ENCODE measurements around the gene TARS1.

TARS1 gene

GRCh38 chr5:33440482-33441240 is at the start of gene TARS1:
TARS1 (plus strand) TSS chr5:33440965; CDS start chr5:33441087, 122 bp downstream.
- Histone ChIP-seq H3K9ac (ENCODE audit: low read length) (peak within 1 kb of the TSS; percentile 99), H3K9me3 (ENCODE audit: control insufficient read depth, insufficient read depth, low read depth, low read length) (no peaks in the 10 kb centered on the region), H3K36me3 (ENCODE audit: control insufficient read depth, insufficient read depth, low read length) (peaks cover 33% of the 10 kb centered on the region), H3K4me3 (ENCODE audit: low read depth, low read length) (peak within 1 kb of the TSS; percentile 94), H3K27ac (ENCODE audit: low read depth, low read length) (peak within 1 kb of the TSS; percentile 98), H3K27me3 (ENCODE audit: control insufficient read depth, insufficient read depth, low read length) (no peaks in the 10 kb centered on the region), H3K4me1 (ENCODE audit: control insufficient read depth, insufficient read depth, low read length) (peaks cover 18% of the 10 kb centered on the region)

- Histone ChIP-seq H3K9me3 (ENCODE audit: control insufficient read depth, insufficient read depth, low read depth, low read length) (no peaks in the 10 kb centered on the region), H3K9ac (ENCODE audit: low read length) (no peak overlapping the region), H3K27me3 (ENCODE audit: control insufficient read depth, insufficient read depth, low read length) (no peaks in the 10 kb centered on the region), H3K4me1 (ENCODE audit: control insufficient read depth, insufficient read depth, low read length) (peaks cover 5% of the 10 kb centered on the region; the same call in 1 of the 2 replicates), H3K27ac (ENCODE audit: low read depth, low read length) (no peak overlapping the region), H3K4me3 (ENCODE audit: low read depth, low read length) (no peak overlapping the region), H3K36me3 (ENCODE audit: control insufficient read depth, insufficient read depth, low read length) (no peaks in the 10 kb centered on the region)
These were observed 42.3 kb upstream of the TARS1 start for GRCh38 chr5:33398501-33398900.

GRCh38 chr5:33400675-33401074 is 40.1 kb upstream of the TARS1 start:
- Histone ChIP-seq H3K4me1 (ENCODE audit: control insufficient read depth, insufficient read depth, low read length) (peaks cover 5% of the 10 kb centered on the region; the same call in 1 of the 2 replicates), H3K36me3 (ENCODE audit: control insufficient read depth, insufficient read depth, low read length) (no peaks in the 10 kb centered on the region), H3K9me3 (ENCODE audit: control insufficient read depth, insufficient read depth, low read depth, low read length) (no peaks in the 10 kb centered on the region), H3K9ac (ENCODE audit: low read length) (no peak overlapping the region), H3K27ac (ENCODE audit: low read depth, low read length) (no peak overlapping the region), H3K4me3 (ENCODE audit: low read depth, low read length) (no peak overlapping the region), H3K27me3 (ENCODE audit: control insufficient read depth, insufficient read depth, low read length) (no peaks in the 10 kb centered on the region)

- no peak overlapping the region for H3K9ac ChIP-seq (ENCODE audit: low read length)
- peaks cover 5% of the 10 kb centered on the region; the same call in 1 of the 2 replicates for H3K4me1 ChIP-seq (ENCODE audit: control insufficient read depth, insufficient read depth, low read length)
- H3K27me3 ChIP-seq (ENCODE audit: control insufficient read depth, insufficient read depth, low read length) = no peaks in the 10 kb centered on the region
- H3K27ac ChIP-seq (ENCODE audit: low read depth, low read length) = no peak overlapping the region
- H3K36me3 ChIP-seq (ENCODE audit: control insufficient read depth, insufficient read depth, low read length) = no peaks in the 10 kb centered on the region
- no peaks in the 10 kb centered on the region for H3K9me3 ChIP-seq (ENCODE audit: control insufficient read depth, insufficient read depth, low read depth, low read length)
- no peak overlapping the region for H3K4me3 ChIP-seq (ENCODE audit: low read depth, low read length)
These were observed 39.0 kb upstream of the TARS1 start for GRCh38 chr5:33401482-33402390.

GRCh38 chr5:33403187-33403586 is 37.6 kb upstream of the TARS1 start:
- H3K4me3 ChIP-seq (ENCODE audit: low read depth, low read length) = no peak overlapping the region
- H3K4me1 ChIP-seq (ENCODE audit: control insufficient read depth, insufficient read depth, low read length) = peaks cover 5% of the 10 kb centered on the region; the same call in 1 of the 2 replicates
- no peaks in the 10 kb centered on the region for H3K27me3 ChIP-seq (ENCODE audit: control insufficient read depth, insufficient read depth, low read length)
- H3K9me3 ChIP-seq (ENCODE audit: control insufficient read depth, insufficient read depth, low read depth, low read length) = no peaks in the 10 kb centered on the region
- no peaks in the 10 kb centered on the region for H3K36me3 ChIP-seq (ENCODE audit: control insufficient read depth, insufficient read depth, low read length)
- H3K9ac ChIP-seq (ENCODE audit: low read length) = no peak overlapping the region
- H3K27ac ChIP-seq (ENCODE audit: low read depth, low read length) = no peak overlapping the region

- Histone ChIP-seq H3K27ac (ENCODE audit: low read depth, low read length) (no peak overlapping the region), H3K9ac (ENCODE audit: low read length) (no peak overlapping the region), H3K27me3 (ENCODE audit: control insufficient read depth, insufficient read depth, low read length) (no peaks in the 10 kb centered on the region), H3K4me3 (ENCODE audit: low read depth, low read length) (no peak overlapping the region), H3K4me1 (ENCODE audit: control insufficient read depth, insufficient read depth, low read length) (no peaks in the 10 kb centered on the region), H3K36me3 (ENCODE audit: control insufficient read depth, insufficient read depth, low read length) (no peaks in the 10 kb centered on the region), H3K9me3 (ENCODE audit: control insufficient read depth, insufficient read depth, low read depth, low read length) (no peaks in the 10 kb centered on the region)
These were observed 31.9 kb upstream of the TARS1 start for GRCh38 chr5:33408816-33409215.

- Histone ChIP-seq H3K9ac (ENCODE audit: low read length) (no peak overlapping the region), H3K36me3 (ENCODE audit: control insufficient read depth, insufficient read depth, low read length) (no peaks in the 10 kb centered on the region)
These were observed 31.2 kb upstream of the TARS1 start for GRCh38 chr5:33409435-33410170.

GRCh38 chr5:33410221-33410620 is 30.5 kb upstream of the TARS1 start:
- no peak overlapping the region for H3K27ac ChIP-seq (ENCODE audit: low read depth, low read length)
- no peak overlapping the region for H3K4me3 ChIP-seq (ENCODE audit: low read depth, low read length)
- no peaks in the 10 kb centered on the region for H3K4me1 ChIP-seq (ENCODE audit: control insufficient read depth, insufficient read depth, low read length)
- H3K9me3 ChIP-seq (ENCODE audit: control insufficient read depth, insufficient read depth, low read depth, low read length) = no peaks in the 10 kb centered on the region
- no peak overlapping the region for H3K9ac ChIP-seq (ENCODE audit: low read length)
- no peaks in the 10 kb centered on the region for H3K27me3 ChIP-seq (ENCODE audit: control insufficient read depth, insufficient read depth, low read length)
- no peaks in the 10 kb centered on the region for H3K36me3 ChIP-seq (ENCODE audit: control insufficient read depth, insufficient read depth, low read length)

More at GRCh38 chr5:33409435-33410170, 31.2 kb upstream of the TARS1 start:
- Histone ChIP-seq H3K27me3 (ENCODE audit: control insufficient read depth, insufficient read depth, low read length) (no peaks in the 10 kb centered on the region), H3K4me1 (ENCODE audit: control insufficient read depth, insufficient read depth, low read length) (no peaks in the 10 kb centered on the region), H3K27ac (ENCODE audit: low read depth, low read length) (no peak overlapping the region), H3K4me3 (ENCODE audit: low read depth, low read length) (no peak overlapping the region), H3K9me3 (ENCODE audit: control insufficient read depth, insufficient read depth, low read depth, low read length) (no peaks in the 10 kb centered on the region)

- Histone ChIP-seq H3K27ac (ENCODE audit: low read depth, low read length) (no peak overlapping the region), H3K27me3 (ENCODE audit: control insufficient read depth, insufficient read depth, low read length) (no peaks in the 10 kb centered on the region), H3K9ac (ENCODE audit: low read length) (no peak overlapping the region), H3K4me3 (ENCODE audit: low read depth, low read length) (no peak overlapping the region), H3K36me3 (ENCODE audit: control insufficient read depth, insufficient read depth, low read length) (no peaks in the 10 kb centered on the region), H3K9me3 (ENCODE audit: control insufficient read depth, insufficient read depth, low read depth, low read length) (no peaks in the 10 kb centered on the region), H3K4me1 (ENCODE audit: control insufficient read depth, insufficient read depth, low read length) (no peaks in the 10 kb centered on the region)
These were observed 29.3 kb upstream of the TARS1 start for GRCh38 chr5:33411498-33411897.

GRCh38 chr5:33415811-33416354 is 24.9 kb upstream of the TARS1 start:
- no peaks in the 10 kb centered on the region for H3K36me3 ChIP-seq (ENCODE audit: control insufficient read depth, insufficient read depth, low read length)
- H3K27ac ChIP-seq (ENCODE audit: low read depth, low read length) = no peak overlapping the region
- H3K27me3 ChIP-seq (ENCODE audit: control insufficient read depth, insufficient read depth, low read length) = no peaks in the 10 kb centered on the region
- no peak overlapping the region for H3K4me3 ChIP-seq (ENCODE audit: low read depth, low read length)
- no peaks in the 10 kb centered on the region for H3K9me3 ChIP-seq (ENCODE audit: control insufficient read depth, insufficient read depth, low read depth, low read length)
- no peak overlapping the region for H3K9ac ChIP-seq (ENCODE audit: low read length)
- no peaks in the 10 kb centered on the region for H3K4me1 ChIP-seq (ENCODE audit: control insufficient read depth, insufficient read depth, low read length)

Data from HUES6 (cell line).